K562 treated with DMSO at 1 percent for 48 hours (cell line): ENCODE data around the gene NUDCD3. TPM values are rescaled to one million over a fixed set of nuclear protein-coding genes. Genes with fewer than 3 reads are reported as not detected.

ENCODE experiments used
- total RNA-seq: library from RNA; unstranded; fragments of 300-600 nt; gene quantifications from 2 replicates; pipeline ENCODE4 v1.2.3, GENCODE V29; 2022; ENCODE audit warnings: low replicate concordance; ENCODE audit errors: extremely low read depth

The NUDCD3 gene
- not detected in 2 replicates for total RNA-seq

GRCh38 chr7:44490351-44491200, at the start of gene NUDCD3:
TSS of gene NUDCD3 (minus strand) at chr7:44490658. CDS start at chr7:44490600, 58 bp downstream.

Other genes starting within 250 kb of the NUDCD3 start
- gene CAMK2B, start 165.1 kb downstream of the NUDCD3 start, total RNA-seq: not detected in 2 replicates
- not detected in 2 replicates for gene NPC1L1, start 50.7 kb upstream of the NUDCD3 start, total RNA-seq
- not detected in 2 replicates for gene DDX56, start 83.2 kb upstream of the NUDCD3 start, total RNA-seq
- 179 TPM in 1 of 2 replicates, not detected in the other for gene TMED4, start 91.6 kb upstream of the NUDCD3 start, total RNA-seq
- gene OGDH, start 116.0 kb upstream of the NUDCD3 start, total RNA-seq: not detected in 2 replicates